Subcutaneous abdominal adipose tissue (tissue), 5 donors: ENCODE data around the gene HK3.

Experiments used
- H3K27ac ChIP-seq: one replicate; pipeline ENCODE4 v1.7.0; 2013; ENCODE audit warnings: low read depth, mild to moderate bottlenecking, inconsistent platforms, low read length, moderate library complexity
- H3K27me3 ChIP-seq, 5 donors: one replicate each; pipeline ENCODE4 v1.7.0; 2013; ENCODE audit warnings: low read length in 5 of 5, inconsistent platforms in 1 of 5; ENCODE audit not compliant: control insufficient read depth in 5 of 5, insufficient read depth in 4 of 5
- H3K36me3 ChIP-seq, 5 donors: one replicate each; pipeline ENCODE4 v1.7.0; 2013; ENCODE audit warnings: low read length in 5 of 5; ENCODE audit not compliant: control insufficient read depth in 5 of 5, insufficient read depth in 5 of 5
- H3K4me1 ChIP-seq, 5 donors: one replicate each; pipeline ENCODE4 v1.7.0; 2013; ENCODE audit warnings: low read length in 5 of 5, mild to moderate bottlenecking in 3 of 5, moderate library complexity in 1 of 5; ENCODE audit not compliant: control insufficient read depth in 5 of 5, insufficient read depth in 5 of 5
- H3K4me3 ChIP-seq, 5 donors: one replicate each; pipeline ENCODE4 v1.7.0; 2013; ENCODE audit warnings: low read length in 5 of 5, low read depth in 1 of 5
- H3K9ac ChIP-seq, 5 donors: one replicate each; pipeline ENCODE4 v1.7.0; 2013; ENCODE audit warnings: low read length in 5 of 5, mild to moderate bottlenecking in 4 of 5, moderate library complexity in 3 of 5
- H3K9me3 ChIP-seq, 5 donors: one replicate each; pipeline ENCODE4 v1.7.0; 2013; ENCODE audit warnings: low read length in 5 of 5; ENCODE audit not compliant: control insufficient read depth in 5 of 5
- donor health status: healthy.
- donor health status: healthy.
- donor health status: healthy.
- donor health status: healthy.
- donor health status: healthy.

Gene HK3, protein sequence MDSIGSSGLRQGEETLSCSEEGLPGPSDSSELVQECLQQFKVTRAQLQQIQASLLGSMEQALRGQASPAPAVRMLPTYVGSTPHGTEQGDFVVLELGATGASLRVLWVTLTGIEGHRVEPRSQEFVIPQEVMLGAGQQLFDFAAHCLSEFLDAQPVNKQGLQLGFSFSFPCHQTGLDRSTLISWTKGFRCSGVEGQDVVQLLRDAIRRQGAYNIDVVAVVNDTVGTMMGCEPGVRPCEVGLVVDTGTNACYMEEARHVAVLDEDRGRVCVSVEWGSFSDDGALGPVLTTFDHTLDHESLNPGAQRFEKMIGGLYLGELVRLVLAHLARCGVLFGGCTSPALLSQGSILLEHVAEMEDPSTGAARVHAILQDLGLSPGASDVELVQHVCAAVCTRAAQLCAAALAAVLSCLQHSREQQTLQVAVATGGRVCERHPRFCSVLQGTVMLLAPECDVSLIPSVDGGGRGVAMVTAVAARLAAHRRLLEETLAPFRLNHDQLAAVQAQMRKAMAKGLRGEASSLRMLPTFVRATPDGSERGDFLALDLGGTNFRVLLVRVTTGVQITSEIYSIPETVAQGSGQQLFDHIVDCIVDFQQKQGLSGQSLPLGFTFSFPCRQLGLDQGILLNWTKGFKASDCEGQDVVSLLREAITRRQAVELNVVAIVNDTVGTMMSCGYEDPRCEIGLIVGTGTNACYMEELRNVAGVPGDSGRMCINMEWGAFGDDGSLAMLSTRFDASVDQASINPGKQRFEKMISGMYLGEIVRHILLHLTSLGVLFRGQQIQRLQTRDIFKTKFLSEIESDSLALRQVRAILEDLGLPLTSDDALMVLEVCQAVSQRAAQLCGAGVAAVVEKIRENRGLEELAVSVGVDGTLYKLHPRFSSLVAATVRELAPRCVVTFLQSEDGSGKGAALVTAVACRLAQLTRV

DNA sequence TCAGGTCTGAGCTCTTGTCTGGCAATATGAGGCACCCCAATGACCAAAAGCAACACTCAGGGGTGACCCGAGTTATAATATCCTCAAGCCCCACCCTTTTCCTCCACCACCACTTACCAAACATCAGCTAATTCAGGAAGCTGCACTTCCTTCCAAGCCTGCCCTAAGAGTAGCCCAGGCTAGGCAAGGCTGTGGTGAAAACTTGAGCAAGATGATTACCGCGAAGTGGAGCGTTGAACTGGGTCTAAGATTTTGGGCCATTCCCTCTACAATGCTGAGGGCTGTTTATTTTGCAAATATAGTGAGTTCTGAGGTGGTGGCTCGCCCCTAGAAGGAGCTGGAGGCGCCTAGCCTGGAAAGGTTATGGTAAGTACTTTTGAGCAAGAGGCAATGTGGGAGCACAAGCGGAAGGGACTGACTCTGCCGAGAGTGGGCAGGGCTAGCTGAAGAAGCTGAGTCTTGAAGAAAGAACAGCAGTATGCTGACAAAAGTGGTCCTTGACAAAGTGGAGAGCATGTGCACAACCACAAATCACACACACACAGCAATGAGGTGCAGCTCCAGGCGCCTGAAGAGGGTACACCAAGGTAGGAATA lies at the start of gene HK3:
HK3 (minus strand) TSS at position 51 of the 596 bp plus-strand sequence. CDS start 3,187 bp downstream, outside the sequence.
- Histone ChIP-seq H3K27me3 (peaks cover 0 to 4% (median 0%) of the 10 kb centered on the region in 5 donors), H3K9ac (no peak within 1 kb of the TSS), H3K4me1 (peaks cover 0 to 33% (median 18%) of the 10 kb centered on the region in 5 donors), H3K27ac (no peak within 1 kb of the TSS), H3K36me3 (peaks cover 10 to 25% (median 22%) of the 10 kb centered on the region in 5 donors), H3K9me3 (no peaks in the 10 kb centered on the region), H3K4me3 (peak within 1 kb of the TSS in 4 of 5 donors; percentile 1 to 41 (median 22))

DNA sequence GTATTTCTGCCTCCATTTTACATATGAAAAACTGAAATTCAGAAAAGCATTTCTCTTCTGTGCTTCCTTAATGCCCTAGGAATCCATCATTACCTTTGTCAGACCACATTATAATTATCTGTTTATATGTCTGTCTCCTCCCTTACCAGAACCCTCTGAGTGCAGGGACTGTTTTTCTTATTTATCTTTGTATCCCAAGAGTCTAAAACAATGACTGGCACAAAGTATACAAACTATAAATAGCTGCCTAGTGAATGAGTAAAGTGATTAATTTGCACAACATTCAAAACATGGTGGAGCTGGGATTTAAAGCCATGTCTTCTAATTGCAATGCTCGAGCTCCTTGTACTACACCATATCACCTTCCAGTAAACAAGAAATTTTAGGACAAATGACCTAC lies 49.3 kb upstream of the HK3 start:
- Histone ChIP-seq H3K27ac (no peak overlapping the region), H3K9me3 (no peaks in the 10 kb centered on the region), H3K36me3 (peaks cover 29 to 46% (median 32%) of the 10 kb centered on the region in 5 donors), H3K27me3 (no peaks in the 10 kb centered on the region), H3K4me1 (peaks cover 4 to 13% (median 9%) of the 10 kb centered on the region in 5 donors), H3K9ac (no peak overlapping the region), H3K4me3 (no peak overlapping the region)

DNA sequence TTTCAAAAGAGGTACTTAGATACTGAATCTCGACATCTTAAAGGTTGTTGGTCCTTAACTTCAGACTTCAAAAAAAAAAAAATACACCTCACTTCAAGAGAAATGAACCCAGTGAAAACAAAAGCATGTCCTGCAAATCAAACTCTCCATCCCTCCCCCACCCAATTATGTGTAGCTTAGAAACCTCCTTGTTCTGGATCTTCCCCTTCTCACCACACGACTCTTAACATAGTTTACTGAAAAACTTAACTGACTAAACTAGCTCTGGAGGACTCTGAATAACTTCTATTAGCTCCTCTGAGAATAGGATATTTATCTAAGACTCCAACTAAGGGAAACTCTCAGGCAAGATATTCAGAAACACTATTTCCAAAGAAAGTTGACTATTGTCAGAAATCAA lies 48.7 kb upstream of the HK3 start:
- Histone ChIP-seq H3K9ac (no peak overlapping the region), H3K4me1 (peaks cover 4 to 13% (median 9%) of the 10 kb centered on the region in 5 donors), H3K27ac (no peak overlapping the region), H3K36me3 (peaks cover 35 to 48% (median 36%) of the 10 kb centered on the region in 5 donors), H3K4me3 (no peak overlapping the region), H3K27me3 (no peaks in the 10 kb centered on the region), H3K9me3 (no peaks in the 10 kb centered on the region)

DNA sequence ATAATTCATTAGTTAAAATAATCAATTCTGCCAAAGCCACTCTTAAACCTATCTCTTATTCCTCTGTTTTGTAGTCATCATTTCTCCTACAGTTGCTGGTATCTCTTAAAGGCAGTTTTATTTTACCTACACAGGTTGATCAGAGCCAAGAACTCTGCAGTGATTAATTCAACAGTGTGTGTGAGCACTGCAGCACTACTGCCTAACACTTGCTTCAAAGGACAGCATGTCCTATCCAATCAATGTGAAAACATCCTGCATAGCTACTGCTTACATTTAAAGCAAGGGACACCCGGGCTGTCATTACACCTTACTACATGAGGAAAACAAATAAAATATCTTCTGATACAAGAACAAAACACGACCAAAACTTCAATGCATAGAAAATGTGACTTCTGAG lies 45.1 kb upstream of the HK3 start:
- H3K27ac ChIP-seq = no peak overlapping the region
- H3K4me3 ChIP-seq = no peak overlapping the region
- H3K9ac ChIP-seq = no peak overlapping the region
- peaks cover 32 to 52% (median 41%) of the 10 kb centered on the region in 5 donors for H3K36me3 ChIP-seq
- no peaks in the 10 kb centered on the region for H3K27me3 ChIP-seq
- no peaks in the 10 kb centered on the region for H3K9me3 ChIP-seq
- peaks cover 5 to 12% (median 8%) of the 10 kb centered on the region in 5 donors for H3K4me1 ChIP-seq

- Histone ChIP-seq H3K27ac (no peak overlapping the region), H3K4me1 (peaks cover 5 to 11% (median 6%) of the 10 kb centered on the region in 5 donors), H3K9me3 (no peaks in the 10 kb centered on the region), H3K36me3 (peaks cover 34 to 50% (median 39%) of the 10 kb centered on the region in 5 donors), H3K9ac (no peak overlapping the region), H3K27me3 (no peaks in the 10 kb centered on the region), H3K4me3 (no peak overlapping the region)
Measured at GRCh38 chr5:176943816-176944215, 44.7 kb upstream of the HK3 start.

DNA sequence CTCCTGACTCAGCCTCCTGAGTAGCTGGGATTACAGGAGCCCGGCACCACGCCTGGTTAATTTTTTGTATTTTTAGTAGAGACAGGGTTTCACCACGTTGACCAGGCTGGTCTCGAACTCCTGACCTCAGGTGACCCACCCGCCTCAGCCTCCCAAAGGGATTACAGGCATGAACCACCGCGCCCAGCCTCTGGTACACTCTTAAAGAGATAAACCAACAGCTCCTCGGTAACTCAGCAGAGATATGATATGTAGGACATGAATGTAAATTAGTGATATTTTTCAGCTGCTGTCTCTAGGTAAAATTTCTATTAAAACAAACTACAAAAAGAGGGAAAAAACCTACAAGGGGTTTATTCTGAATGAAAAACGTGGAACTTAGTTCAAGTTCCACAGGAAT lies 42.8 kb upstream of the HK3 start:
- Histone ChIP-seq H3K4me3 (no peak overlapping the region), H3K27ac (no peak overlapping the region), H3K9me3 (no peaks in the 10 kb centered on the region), H3K27me3 (no peaks in the 10 kb centered on the region), H3K36me3 (peaks cover 37 to 48% (median 42%) of the 10 kb centered on the region in 5 donors), H3K4me1 (peaks cover 0 to 7% (median 0%) of the 10 kb centered on the region in 5 donors), H3K9ac (no peak overlapping the region)

GRCh38 chr5:176938472-176938871 lies 39.3 kb upstream of the HK3 start:
- Histone ChIP-seq H3K4me1 (peaks cover 0 to 26% (median 9%) of the 10 kb centered on the region in 5 donors), H3K36me3 (peaks cover 24 to 42% (median 30%) of the 10 kb centered on the region in 5 donors), H3K4me3 (no peak overlapping the region), H3K9me3 (no peaks in the 10 kb centered on the region), H3K9ac (no peak overlapping the region), H3K27me3 (no peaks in the 10 kb centered on the region), H3K27ac (no peak overlapping the region)

DNA sequence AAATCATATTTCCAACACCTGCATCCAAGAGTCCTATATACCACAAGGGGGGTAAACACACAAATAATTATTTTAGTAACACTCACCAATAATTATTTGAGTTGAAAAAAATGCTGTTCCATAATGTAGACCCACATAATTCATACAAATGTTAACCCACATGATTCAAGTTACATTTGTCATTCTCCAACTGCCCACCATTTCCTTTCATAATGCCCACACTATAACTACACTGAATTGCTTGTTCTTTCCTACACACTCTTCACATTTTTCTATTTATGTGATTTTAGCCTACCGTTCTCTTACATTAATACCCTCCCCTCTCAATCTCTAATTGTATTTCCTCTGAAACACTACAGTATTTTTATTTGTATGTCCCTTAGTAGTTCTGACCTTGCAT lies 35.9 kb upstream of the HK3 start:
- Histone ChIP-seq H3K9me3 (no peaks in the 10 kb centered on the region), H3K4me1 (peaks cover 0 to 19% (median 9%) of the 10 kb centered on the region in 5 donors), H3K27me3 (no peaks in the 10 kb centered on the region), H3K27ac (no peak overlapping the region), H3K36me3 (peaks cover 34 to 38% (median 36%) of the 10 kb centered on the region in 5 donors), H3K9ac (no peak overlapping the region), H3K4me3 (no peak overlapping the region)

DNA sequence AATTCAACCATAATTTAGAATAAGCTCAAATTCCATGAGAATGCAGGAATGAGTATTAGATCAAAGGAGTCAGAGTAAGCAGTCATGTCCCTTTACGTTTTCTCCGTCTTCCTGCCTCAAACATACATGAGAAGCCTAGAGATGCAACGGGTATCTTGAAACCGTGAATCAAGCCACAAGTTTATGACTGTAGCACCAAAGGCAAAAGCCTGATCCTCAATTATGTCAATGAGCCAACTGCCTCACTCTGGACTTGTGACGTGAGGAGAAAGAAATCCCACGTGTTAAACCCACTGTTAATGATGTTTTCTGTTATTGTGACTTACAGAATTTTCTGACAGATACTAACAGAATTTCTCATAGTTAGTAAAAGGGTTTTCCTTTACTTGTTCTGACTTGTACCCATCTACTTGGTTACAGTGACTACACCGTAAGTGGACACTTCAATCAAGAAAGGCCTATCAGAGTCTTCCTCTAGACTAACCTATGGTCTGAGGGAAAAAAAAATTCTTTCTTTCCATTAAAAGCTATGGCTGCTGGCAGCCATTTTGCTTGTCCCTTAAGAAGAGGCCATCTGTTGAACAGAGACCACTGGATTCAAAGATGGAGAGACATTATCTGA lies 35.3 kb upstream of the HK3 start:
- Histone ChIP-seq H3K9me3 (no peaks in the 10 kb centered on the region), H3K36me3 (peaks cover 30 to 36% (median 32%) of the 10 kb centered on the region in 5 donors), H3K27me3 (no peaks in the 10 kb centered on the region), H3K27ac (no peak overlapping the region), H3K4me1 (peaks cover 0 to 19% (median 9%) of the 10 kb centered on the region in 5 donors), H3K4me3 (no peak overlapping the region), H3K9ac (no peak overlapping the region)
